Measurements from ENCODE around the gene CEACAM21. TPM values are rescaled to one million over a fixed set of nuclear protein-coding genes. Genes with fewer than 3 reads are reported as not detected.

CEACAM21 gene
- total and polyA plus RNA-seq, 8 donors: 0.63 to 6.1 (median 2.0) TPM; not detected in 5

DNA sequence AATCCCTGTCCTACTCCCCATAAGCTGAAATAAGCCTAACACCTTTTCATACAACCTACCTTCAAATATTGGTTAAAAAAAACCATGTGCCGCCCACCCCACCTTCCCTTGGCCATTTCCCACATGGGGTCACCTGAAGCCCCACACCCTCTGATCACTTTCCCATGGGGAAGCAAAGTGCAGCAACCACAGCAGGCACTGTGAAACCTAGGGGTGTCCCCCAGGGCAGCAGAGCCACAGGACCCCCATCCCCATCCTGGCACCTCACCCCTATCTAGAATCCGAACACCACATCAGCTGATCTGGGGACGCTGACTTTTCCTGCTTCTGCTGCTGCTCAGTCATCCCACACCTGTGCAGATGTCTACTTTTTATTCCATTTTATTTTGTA, 19.9 kb downstream of the CEACAM21 start:
- intact Hi-C loops (cut with DNase I; ENCODE audit: low total_unique reads): no loop called here
- no peak overlapping the region for H3K27ac ChIP-seq
- DNase-seq: no peak
- peaks cover 0 to 8% (median 2%) of the 10 kb centered on the region in 4 donors for H3K9me3 ChIP-seq
- H3K27me3 ChIP-seq: peaks cover 0 to 22% (median 7%) of the 10 kb centered on the region in 3 donors
- H3K4me3 ChIP-seq: no peak overlapping the region
- H3K36me3 ChIP-seq: no peaks in the 10 kb centered on the region
- H3K4me1 ChIP-seq: peaks cover 0 to 4% (median 0%) of the 10 kb centered on the region in 4 donors
- 28 to 45% (median 44%) methylated on average over 3 of the region's 3 CpGs for whole genome bisulfite sequencing, 5 donors
- TF ChIP-seq EP300 (IDR thresholded peaks at IDR 0.05) (no peak), POLR2A (IDR thresholded peaks at IDR 0.05) (no peak), POLR2AphosphoS5 (IDR thresholded peaks at IDR 0.05) (no peak)
- TF ChIP-seq, protein P1, sequence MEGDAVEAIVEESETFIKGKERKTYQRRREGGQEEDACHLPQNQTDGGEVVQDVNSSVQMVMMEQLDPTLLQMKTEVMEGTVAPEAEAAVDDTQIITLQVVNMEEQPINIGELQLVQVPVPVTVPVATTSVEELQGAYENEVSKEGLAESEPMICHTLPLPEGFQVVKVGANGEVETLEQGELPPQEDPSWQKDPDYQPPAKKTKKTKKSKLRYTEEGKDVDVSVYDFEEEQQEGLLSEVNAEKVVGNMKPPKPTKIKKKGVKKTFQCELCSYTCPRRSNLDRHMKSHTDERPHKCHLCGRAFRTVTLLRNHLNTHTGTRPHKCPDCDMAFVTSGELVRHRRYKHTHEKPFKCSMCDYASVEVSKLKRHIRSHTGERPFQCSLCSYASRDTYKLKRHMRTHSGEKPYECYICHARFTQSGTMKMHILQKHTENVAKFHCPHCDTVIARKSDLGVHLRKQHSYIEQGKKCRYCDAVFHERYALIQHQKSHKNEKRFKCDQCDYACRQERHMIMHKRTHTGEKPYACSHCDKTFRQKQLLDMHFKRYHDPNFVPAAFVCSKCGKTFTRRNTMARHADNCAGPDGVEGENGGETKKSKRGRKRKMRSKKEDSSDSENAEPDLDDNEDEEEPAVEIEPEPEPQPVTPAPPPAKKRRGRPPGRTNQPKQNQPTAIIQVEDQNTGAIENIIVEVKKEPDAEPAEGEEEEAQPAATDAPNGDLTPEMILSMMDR (IDR thresholded peaks at IDR 0.05): no peak

DNA sequence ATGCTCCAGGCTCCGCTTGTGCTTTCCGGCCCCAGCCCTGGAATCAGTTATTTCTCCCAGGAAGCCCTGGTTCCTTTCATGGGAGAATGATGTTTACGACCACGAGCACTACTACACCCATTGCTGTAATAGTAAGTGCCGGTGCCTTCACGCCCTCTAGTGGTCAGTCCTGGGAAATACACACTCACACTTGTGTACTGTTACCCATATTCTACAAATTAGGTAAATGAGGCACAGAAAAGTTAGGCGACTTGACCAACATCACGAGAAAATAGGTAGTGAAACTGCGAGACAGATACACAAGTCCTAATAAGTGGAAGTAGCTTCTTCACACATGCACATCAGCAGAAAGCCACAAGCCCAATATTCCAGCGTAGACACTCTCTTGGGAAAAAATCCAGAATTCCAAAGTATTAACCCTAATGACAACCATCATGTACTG, 21.7 kb downstream of the CEACAM21 start:
- TF ChIP-seq POLR2A (IDR thresholded peaks at IDR 0.05) (no peak), POLR2AphosphoS5 (IDR thresholded peaks at IDR 0.05) (no peak)
- TF ChIP-seq, protein P1 (IDR thresholded peaks at IDR 0.05): peak in 5 of 7 experiments; percentile 56 to 89 (median 81)
- peaks cover 0 to 8% (median 2%) of the 10 kb centered on the region in 4 donors for H3K9me3 ChIP-seq
- intact Hi-C loops (cut with DNase I; ENCODE audit: low total_unique reads): no loop called here
- peaks cover 0 to 4% (median 0%) of the 10 kb centered on the region in 4 donors for H3K4me1 ChIP-seq
- no peak overlapping the region for H3K4me3 ChIP-seq
- no peak overlapping the region for H3K27ac ChIP-seq
- H3K27me3 ChIP-seq: peaks cover 0 to 20% (median 7%) of the 10 kb centered on the region in 3 donors
- peak; percentile 72 to 82 for DNase-seq
- WGBS, 5 donors: 9 to 12% (median 11%) methylated on average over 10 of the region's 10 CpGs
- no peaks in the 10 kb centered on the region for H3K36me3 ChIP-seq

DNA sequence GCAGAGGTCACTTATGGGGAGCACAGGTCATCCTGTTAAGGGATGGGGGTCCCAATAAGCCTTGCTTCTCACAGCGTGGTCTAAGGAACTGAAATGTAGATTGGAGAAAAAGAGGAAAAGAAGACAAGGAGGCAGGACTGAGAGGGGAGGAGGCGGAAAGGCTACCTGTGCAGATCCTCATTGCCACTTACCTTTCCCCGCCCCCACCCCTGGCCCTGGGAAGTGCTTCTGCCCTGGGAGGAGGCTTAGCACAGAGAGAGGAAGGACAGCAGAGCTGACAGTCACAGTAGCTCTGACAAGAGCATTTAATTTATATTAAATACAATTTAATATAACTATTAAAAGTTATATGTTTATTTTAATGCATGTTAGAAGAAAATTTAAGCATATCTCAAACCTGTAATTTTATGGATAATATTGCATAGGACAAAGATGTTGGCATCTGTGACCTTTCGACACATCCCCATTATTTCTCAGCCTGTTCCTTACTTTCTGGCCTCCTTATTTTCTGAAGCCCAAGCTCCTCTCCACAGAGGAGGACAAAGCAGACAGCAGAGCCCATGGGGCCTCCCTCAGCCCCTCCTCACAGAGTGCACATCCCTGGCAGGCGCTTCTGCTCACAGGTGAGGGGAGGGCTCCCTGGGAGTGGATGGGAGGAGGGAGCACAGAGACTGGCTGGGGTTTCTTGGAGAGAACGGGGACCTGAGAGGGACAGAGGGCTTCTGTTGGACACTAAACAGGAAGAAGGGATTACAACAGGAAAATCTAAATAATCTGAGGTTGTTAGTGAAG, 23.4 kb downstream of the CEACAM21 start:
- Histone ChIP-seq H3K36me3 (no peaks in the 10 kb centered on the region), H3K27me3 (peaks cover 0 to 25% (median 7%) of the 10 kb centered on the region in 3 donors), H3K9me3 (no peaks in the 10 kb centered on the region), H3K4me3 (no peak overlapping the region), H3K4me1 (peaks cover 0 to 4% (median 0%) of the 10 kb centered on the region in 4 donors), H3K27ac (no peak overlapping the region)
- 31 to 42% (median 37%) methylated on average over 6 of the region's 6 CpGs for WGBS, 5 donors
- DNase-seq: peak in 1 of 2 donors; percentile 15
- intact Hi-C loops (cut with DNase I; ENCODE audit: low total_unique reads): no loop called here
- TF ChIP-seq EP300 (IDR thresholded peaks at IDR 0.05): no peak

DNA sequence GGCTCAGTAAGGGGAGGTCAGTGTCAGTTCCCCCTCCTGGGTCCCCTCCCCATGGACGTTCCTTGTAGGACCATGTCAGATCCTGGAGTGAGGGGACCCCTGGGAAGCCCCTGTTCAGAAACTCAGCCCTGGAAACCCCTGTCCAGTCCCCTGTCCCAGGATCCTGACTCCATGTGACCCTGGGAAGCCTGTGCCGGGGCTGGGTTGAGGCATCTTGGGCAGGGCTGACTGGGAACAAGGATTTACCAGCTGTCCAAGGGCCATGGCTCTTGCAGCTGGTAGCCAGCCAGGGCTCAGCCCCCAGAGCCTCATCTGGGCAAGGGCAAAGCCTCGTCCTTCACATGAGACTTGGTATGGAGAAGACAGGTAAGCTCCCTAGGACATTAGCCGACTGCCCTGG, 25.8 kb downstream of the CEACAM21 start:
- TF ChIP-seq EP300 (IDR thresholded peaks at IDR 0.05) (no peak), POLR2A (IDR thresholded peaks at IDR 0.05) (no peak)
- TF ChIP-seq, protein P1 (IDR thresholded peaks at IDR 0.05): no peak
- 43 to 62% (median 52%) methylated on average over 3 to 4 of the region's 4 CpGs for WGBS, 5 donors
- H3K4me1 ChIP-seq: peaks cover 0 to 4% (median 0%) of the 10 kb centered on the region in 4 donors
- no peaks in the 10 kb centered on the region for H3K9me3 ChIP-seq
- peaks cover 0 to 30% (median 0%) of the 10 kb centered on the region in 3 donors for H3K27me3 ChIP-seq
- no peak overlapping the region for H3K27ac ChIP-seq
- intact Hi-C loops (cut with DNase I; ENCODE audit: low total_unique reads): no loop called here
- DNase-seq: peak in 1 of 2 donors; percentile 9
- H3K36me3 ChIP-seq: no peaks in the 10 kb centered on the region
- no peak overlapping the region for H3K4me3 ChIP-seq

DNA sequence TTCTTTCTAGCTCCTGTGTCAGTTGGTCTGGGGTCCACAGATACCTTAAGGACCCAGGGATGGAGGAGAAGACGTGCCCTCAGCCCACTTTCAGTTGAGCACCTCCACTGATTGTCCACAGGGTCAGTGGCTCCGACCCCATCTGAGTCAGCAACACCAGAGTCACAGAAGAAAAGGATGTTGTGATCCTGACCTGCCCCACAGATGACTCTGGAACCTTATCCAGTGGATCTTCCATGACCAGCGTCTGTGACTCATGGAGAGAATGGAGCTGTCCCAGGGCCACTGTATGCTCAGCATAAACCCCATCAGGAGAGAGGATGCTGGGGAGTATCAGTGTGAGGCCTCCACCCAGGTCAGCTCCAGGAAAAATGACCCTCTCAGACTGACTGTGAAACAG, 28.9 kb downstream of the CEACAM21 start:
- WGBS, 5 donors: 28 to 55% (median 38%) methylated on average over 3 of the region's 3 CpGs; no CpG with 5 or more reads in 1 of the 5 donors
- Histone ChIP-seq H3K4me3 (no peak overlapping the region), H3K4me1 (no peaks in the 10 kb centered on the region), H3K9me3 (no peaks in the 10 kb centered on the region), H3K27ac (no peak overlapping the region), H3K36me3 (no peaks in the 10 kb centered on the region), H3K27me3 (peaks cover 0 to 32% (median 0%) of the 10 kb centered on the region in 3 donors)
- DNase-seq: no peak
- TF ChIP-seq, protein P1 (IDR thresholded peaks at IDR 0.05): no peak
- TF ChIP-seq POLR2AphosphoS5 (IDR thresholded peaks at IDR 0.05): no peak
- no peak for TF ChIP-seq EP300 (IDR thresholded peaks at IDR 0.05)
- no peak for TF ChIP-seq POLR2A (IDR thresholded peaks at IDR 0.05)
- intact Hi-C loops (cut with DNase I; ENCODE audit: low total_unique reads): no loop called here
